Measurements from ENCODE around the gene TMEM37.
A peak's percentile ranks its signal among the peaks of the same experiment; 100 is the strongest.
"Not testable (repeated sequence)": the region's sequence is repeated elsewhere in the genome, so short reads cannot be mapped to it uniquely, and the experiment has no call there.

TMEM37 gene

GRCh38 chr2:119431155-119431975, at the start of gene TMEM37:
Gene TMEM37 (plus strand): TSS chr2:119431854. CDS start chr2:119431904, 50 bp downstream.
- peak; percentile 84 for DNase-seq

GRCh38 chr2:119383410-119384140, 48.1 kb upstream of the TMEM37 start:
- DNase-seq = peak; percentile 76

GRCh38 chr2:119384971-119385370, 46.7 kb upstream of the TMEM37 start:
- peak; percentile 85 for DNase-seq

- DNase-seq = no peak
Observed at GRCh38 chr2:119385466-119385865, 46.2 kb upstream of the TMEM37 start.

GRCh38 chr2:119387381-119388129, 44.1 kb upstream of the TMEM37 start:
- peak; percentile 13 for DNase-seq

- peak; percentile 8 for DNase-seq
Observed at GRCh38 chr2:119389615-119390306, 41.9 kb upstream of the TMEM37 start.

- no peak for DNase-seq
Observed at GRCh38 chr2:119393971-119394748, 37.5 kb upstream of the TMEM37 start.

- no peak for DNase-seq
Observed at GRCh38 chr2:119397196-119397595, 34.5 kb upstream of the TMEM37 start.

- DNase-seq = no peak
Observed at GRCh38 chr2:119402106-119402505, 29.5 kb upstream of the TMEM37 start.

GRCh38 chr2:119402645-119403560, 28.8 kb upstream of the TMEM37 start:
- DNase-seq = no peak

GRCh38 chr2:119403618-119404017, 28.0 kb upstream of the TMEM37 start:
- not testable (repeated sequence) for DNase-seq

GRCh38 chr2:119405151-119405550, 26.5 kb upstream of the TMEM37 start:
- DNase-seq = no peak

- peak; percentile 41 for DNase-seq
Observed at GRCh38 chr2:119407430-119408220, 24.0 kb upstream of the TMEM37 start.

- no peak for DNase-seq
Observed at GRCh38 chr2:119408221-119408619, 23.4 kb upstream of the TMEM37 start.

- DNase-seq = no peak
Observed at GRCh38 chr2:119409506-119409905, 22.1 kb upstream of the TMEM37 start.

- DNase-seq = no peak
Observed at GRCh38 chr2:119414894-119415293, 16.8 kb upstream of the TMEM37 start.

GRCh38 chr2:119415630-119416029, 16.0 kb upstream of the TMEM37 start:
- no peak for DNase-seq

GRCh38 chr2:119416299-119416923, 15.2 kb upstream of the TMEM37 start:
- no peak for DNase-seq

GRCh38 chr2:119417908-119418307, 13.7 kb upstream of the TMEM37 start:
- DNase-seq = no peak
